Left ventricle myocardium inferior (tissue), 1 donor: Measurements from ENCODE around the gene BATF3. TPM values are rescaled to one million over a fixed set of nuclear protein-coding genes. Genes with fewer than 3 reads are reported as not detected.

Experiments used
- DNase-seq: peaks from one replicate; pipeline ENCODE4 v3.0.0-alpha.2; 2020
- H3K27ac ChIP-seq: fragments of 200-600 bp; replicated peaks from 2 replicates; pipeline ENCODE4 v1.8.0; 2021
- H3K27me3 ChIP-seq: fragments of 200-600 bp; 2 replicates; pipeline ENCODE4 v1.8.0; 2021; ENCODE audit warnings: low read depth
- H3K36me3 ChIP-seq: fragments of 200-600 bp; 2 replicates; pipeline ENCODE4 v1.8.0; 2021
- H3K4me1 ChIP-seq: fragments of 200-600 bp; 2 replicates; pipeline ENCODE4 v1.8.0; 2021
- H3K4me3 ChIP-seq: fragments of 200-600 bp; 2 replicates; pipeline ENCODE4 v1.8.0; 2021; ENCODE audit warnings: mild to moderate bottlenecking, moderate library complexity
- H3K9me3 ChIP-seq: fragments of 200-600 bp; replicated peaks from 2 replicates; pipeline ENCODE4 v1.8.0; 2021
- intact Hi-C: fragments of 100-400 bp; cut with micrococcal nuclease; formaldehyde crosslinking; loops from one replicate; pipeline ENCODE4 v1.11.0; 2022
- total RNA-seq: library from RNA; stranded (reverse); fragmentation: NEBNext Ultra II Directional; extraction: Animal tissue kit (Norgen Biotek cat#: 25700); gene quantifications from one replicate; pipeline ENCODE4 v1.2.1, GENCODE V29; 2021
- TF ChIP-seq, protein P1 (sequence below): fragments of 200-600 bp; IDR thresholded peaks from 2 replicates; pipeline ENCODE4 v1.8.0; 2021; ENCODE audit warnings: antibody characterized with exemption, mild to moderate bottlenecking, borderline replicate concordance
- donor health status: DM: no; HTN: yes; CAD: no; lungs with severe emphysema.

The BATF3 gene
- total RNA-seq, 1 donor from 2014 or later = 1.8 TPM

- Histone ChIP-seq H3K4me3 (no peak overlapping the region), H3K27me3 (peaks cover 16% of the 10 kb centered on the region), H3K36me3 (peaks cover 3% of the 10 kb centered on the region), H3K27ac (no peak overlapping the region), H3K4me1 (no peaks in the 10 kb centered on the region), H3K9me3 (no peaks in the 10 kb centered on the region)
- intact Hi-C loops = no loop called here
- DNase-seq = no peak
- TF ChIP-seq, protein P1, sequence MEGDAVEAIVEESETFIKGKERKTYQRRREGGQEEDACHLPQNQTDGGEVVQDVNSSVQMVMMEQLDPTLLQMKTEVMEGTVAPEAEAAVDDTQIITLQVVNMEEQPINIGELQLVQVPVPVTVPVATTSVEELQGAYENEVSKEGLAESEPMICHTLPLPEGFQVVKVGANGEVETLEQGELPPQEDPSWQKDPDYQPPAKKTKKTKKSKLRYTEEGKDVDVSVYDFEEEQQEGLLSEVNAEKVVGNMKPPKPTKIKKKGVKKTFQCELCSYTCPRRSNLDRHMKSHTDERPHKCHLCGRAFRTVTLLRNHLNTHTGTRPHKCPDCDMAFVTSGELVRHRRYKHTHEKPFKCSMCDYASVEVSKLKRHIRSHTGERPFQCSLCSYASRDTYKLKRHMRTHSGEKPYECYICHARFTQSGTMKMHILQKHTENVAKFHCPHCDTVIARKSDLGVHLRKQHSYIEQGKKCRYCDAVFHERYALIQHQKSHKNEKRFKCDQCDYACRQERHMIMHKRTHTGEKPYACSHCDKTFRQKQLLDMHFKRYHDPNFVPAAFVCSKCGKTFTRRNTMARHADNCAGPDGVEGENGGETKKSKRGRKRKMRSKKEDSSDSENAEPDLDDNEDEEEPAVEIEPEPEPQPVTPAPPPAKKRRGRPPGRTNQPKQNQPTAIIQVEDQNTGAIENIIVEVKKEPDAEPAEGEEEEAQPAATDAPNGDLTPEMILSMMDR = no peak
These were observed 13.0 kb downstream of the BATF3 start for GRCh38 chr1:212686591-212686990.

- TF ChIP-seq, protein P1 = no peak
- Histone ChIP-seq H3K27ac (no peak overlapping the region), H3K4me3 (no peak overlapping the region), H3K4me1 (no peaks in the 10 kb centered on the region), H3K36me3 (peaks cover 3% of the 10 kb centered on the region), H3K27me3 (peaks cover 16% of the 10 kb centered on the region), H3K9me3 (no peaks in the 10 kb centered on the region)
- DNase-seq = no peak
- intact Hi-C loops = no loop called here
These were observed 13.6 kb downstream of the BATF3 start for GRCh38 chr1:212686069-212686468.

GRCh38 chr1:212685429-212685828 is 14.2 kb downstream of the BATF3 start:
- Histone ChIP-seq H3K27ac (no peak overlapping the region), H3K36me3 (peaks cover 3% of the 10 kb centered on the region), H3K4me1 (no peaks in the 10 kb centered on the region), H3K9me3 (no peaks in the 10 kb centered on the region), H3K4me3 (no peak overlapping the region), H3K27me3 (peaks cover 16% of the 10 kb centered on the region)
- intact Hi-C loops = no loop called here
- no peak for DNase-seq
- TF ChIP-seq, protein P1 = no peak

DNA sequence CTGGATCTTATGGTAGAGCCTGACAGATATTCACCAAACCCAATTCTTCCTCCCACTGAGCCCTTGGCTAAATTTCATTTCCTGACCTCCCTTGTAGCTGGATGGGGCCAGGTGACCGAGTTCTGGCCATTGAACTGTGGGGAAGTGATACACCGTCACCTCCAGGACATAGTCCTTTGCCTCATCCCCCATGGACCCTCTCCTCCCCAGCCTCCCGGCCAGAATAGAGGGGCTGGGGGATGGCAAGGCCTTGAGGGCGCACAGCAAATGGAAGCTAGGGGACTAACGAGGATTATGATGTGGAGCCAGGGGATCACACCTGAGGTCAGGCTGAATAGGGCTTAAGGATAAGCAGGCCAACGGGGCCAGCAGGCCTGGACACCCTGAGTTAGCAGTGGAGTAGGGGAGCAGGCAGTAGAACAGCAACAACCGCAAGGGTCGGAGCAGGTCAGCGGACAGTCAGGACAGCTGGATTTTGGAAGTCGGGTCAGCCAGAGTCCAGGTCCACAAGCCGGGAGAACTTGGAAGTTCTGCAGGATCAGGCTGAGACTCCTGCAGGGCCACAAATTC is 15.0 kb downstream of the BATF3 start:
- no peak for DNase-seq
- Histone ChIP-seq H3K4me1 (no peaks in the 10 kb centered on the region), H3K4me3 (no peak overlapping the region), H3K27me3 (peaks cover 11% of the 10 kb centered on the region), H3K27ac (no peak overlapping the region), H3K36me3 (peaks cover 3% of the 10 kb centered on the region), H3K9me3 (no peaks in the 10 kb centered on the region)
- TF ChIP-seq, protein P1 = no peak
- intact Hi-C loops = no loop called here

DNA sequence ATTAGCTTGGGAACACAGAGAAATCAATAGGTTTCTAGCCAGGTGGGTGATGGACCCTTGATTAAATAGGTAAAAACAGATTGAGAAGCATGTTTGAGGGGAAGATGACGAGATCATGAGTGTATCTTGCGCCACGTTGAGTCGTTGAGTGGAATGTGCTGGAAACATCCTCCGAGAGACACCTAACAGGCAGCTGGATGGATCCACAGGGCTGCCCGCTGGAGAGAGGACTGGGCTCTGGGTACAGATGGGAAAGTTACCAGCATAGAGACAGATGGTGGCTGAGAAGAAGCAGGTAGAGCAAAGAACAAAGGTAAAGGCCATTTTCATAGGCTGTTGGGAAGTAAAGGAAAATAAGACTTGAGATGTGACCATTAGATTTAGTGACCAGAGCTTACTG is 15.6 kb downstream of the BATF3 start:
- intact Hi-C loops = no loop called here
- Histone ChIP-seq H3K36me3 (peaks cover 3% of the 10 kb centered on the region), H3K4me3 (no peak overlapping the region), H3K27me3 (peaks cover 11% of the 10 kb centered on the region), H3K9me3 (no peaks in the 10 kb centered on the region), H3K27ac (no peak overlapping the region), H3K4me1 (no peaks in the 10 kb centered on the region)
- TF ChIP-seq, protein P1 = no peak
- DNase-seq = no peak

- H3K27ac ChIP-seq = no peak overlapping the region
- DNase-seq = peak; percentile 33
- peaks cover 11% of the 10 kb centered on the region for H3K27me3 ChIP-seq
- no peaks in the 10 kb centered on the region for H3K4me1 ChIP-seq
- intact Hi-C loops = no loop called here
- no peak overlapping the region for H3K4me3 ChIP-seq
- no peaks in the 10 kb centered on the region for H3K9me3 ChIP-seq
- peaks cover 3% of the 10 kb centered on the region for H3K36me3 ChIP-seq
- TF ChIP-seq, protein P1 = no peak
These were observed 16.3 kb downstream of the BATF3 start for GRCh38 chr1:212683357-212683722.
